ENCODE measurements around the gene MYMX. TPM values are rescaled to one million over a fixed set of nuclear protein-coding genes. Genes with fewer than 3 reads are reported as not detected.

MYMX gene
- total RNA-seq, 1 experiment from 2014 or later = not detected

DNA sequence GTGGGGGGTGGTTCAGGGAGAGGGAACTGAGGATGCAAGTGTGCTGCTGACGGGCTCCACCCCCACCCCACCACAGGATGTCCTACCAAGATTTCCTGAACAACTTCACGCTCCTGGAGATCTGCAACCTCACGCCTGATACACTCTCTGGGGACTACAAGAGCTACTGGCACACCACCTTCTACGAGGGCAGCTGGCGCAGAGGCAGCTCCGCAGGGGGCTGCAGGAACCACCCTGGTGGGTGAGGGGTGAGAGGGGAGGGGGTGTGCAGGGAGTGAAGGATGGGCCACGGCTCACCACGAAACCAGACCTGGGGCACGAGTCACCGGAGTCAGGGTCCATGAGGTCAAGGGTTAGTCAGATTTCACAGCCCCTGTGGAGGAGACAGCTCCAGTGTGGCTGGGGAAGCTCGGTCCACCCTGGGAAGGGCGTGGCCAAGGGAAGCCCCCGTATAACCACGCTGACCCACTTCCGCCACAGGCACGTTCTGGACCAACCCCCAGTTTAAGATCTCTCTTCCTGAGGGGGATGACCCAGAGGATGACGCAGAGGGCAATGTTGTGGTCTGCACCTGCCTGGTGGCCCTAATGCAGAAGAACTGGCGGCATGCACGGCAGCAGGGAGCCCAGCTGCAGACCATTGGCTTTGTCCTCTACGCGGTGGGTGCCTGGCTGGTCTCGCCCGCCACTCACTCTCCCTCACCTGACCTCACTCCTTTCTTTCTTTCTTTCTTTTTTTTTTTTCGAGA is 39.8 kb upstream of the MYMX start:
- H3K9me3 ChIP-seq (ENCODE audit: low read length) = no peaks in the 10 kb centered on the region
- H3K4me3 ChIP-seq (ENCODE audit: low read length) = no peak overlapping the region
- BruUV-seq (replicated peaks) = no TSS peak
- no peak overlapping the region for H3K27ac ChIP-seq (ENCODE audit: low read length)
- ChIA-PET POLR2A (ENCODE audit: unreplicated experiment) (no interaction called here), CTCF (no interaction called here)
- TF ChIP-seq, protein P1, sequence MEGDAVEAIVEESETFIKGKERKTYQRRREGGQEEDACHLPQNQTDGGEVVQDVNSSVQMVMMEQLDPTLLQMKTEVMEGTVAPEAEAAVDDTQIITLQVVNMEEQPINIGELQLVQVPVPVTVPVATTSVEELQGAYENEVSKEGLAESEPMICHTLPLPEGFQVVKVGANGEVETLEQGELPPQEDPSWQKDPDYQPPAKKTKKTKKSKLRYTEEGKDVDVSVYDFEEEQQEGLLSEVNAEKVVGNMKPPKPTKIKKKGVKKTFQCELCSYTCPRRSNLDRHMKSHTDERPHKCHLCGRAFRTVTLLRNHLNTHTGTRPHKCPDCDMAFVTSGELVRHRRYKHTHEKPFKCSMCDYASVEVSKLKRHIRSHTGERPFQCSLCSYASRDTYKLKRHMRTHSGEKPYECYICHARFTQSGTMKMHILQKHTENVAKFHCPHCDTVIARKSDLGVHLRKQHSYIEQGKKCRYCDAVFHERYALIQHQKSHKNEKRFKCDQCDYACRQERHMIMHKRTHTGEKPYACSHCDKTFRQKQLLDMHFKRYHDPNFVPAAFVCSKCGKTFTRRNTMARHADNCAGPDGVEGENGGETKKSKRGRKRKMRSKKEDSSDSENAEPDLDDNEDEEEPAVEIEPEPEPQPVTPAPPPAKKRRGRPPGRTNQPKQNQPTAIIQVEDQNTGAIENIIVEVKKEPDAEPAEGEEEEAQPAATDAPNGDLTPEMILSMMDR (conservative IDR thresholded peaks at IDR 0.05; ENCODE audit: low read depth, low read length) = no peak
- TF ChIP-seq EZH2phosphoT487 (IDR thresholded peaks at IDR 0.05; ENCODE audit: borderline replicate concordance, low read length) = no peak
- TF ChIP-seq EZH2 (IDR thresholded peaks at IDR 0.05; ENCODE audit: low read length, unreplicated experiment) = no peak
- H3F3A ChIP-seq (ENCODE audit: low read length, unreplicated experiment) = no peaks in the 10 kb centered on the region
- H3K9ac ChIP-seq (ENCODE audit: low read length) = no peak overlapping the region
- no peaks in the 10 kb centered on the region for H3K27me3 ChIP-seq (ENCODE audit: low read length)
- H4K20me1 ChIP-seq (ENCODE audit: low read length) = no peaks in the 10 kb centered on the region
- no peak overlapping the region for H3K4me2 ChIP-seq (ENCODE audit: low read length)
- intact Hi-C loops (cut with micrococcal nuclease) = no loop called here
- H2AFZ ChIP-seq (ENCODE audit: low read length) = no peak overlapping the region
- no peaks in the 10 kb centered on the region for H3K9me2 ChIP-seq (replicated peaks; ENCODE audit: low read length)
- no peak for DNase-seq
- H3K79me2 ChIP-seq (ENCODE audit: low read length) = no peaks in the 10 kb centered on the region
- H3K36me3 ChIP-seq (ENCODE audit: low read depth, low read length) = no peaks in the 10 kb centered on the region
- peaks cover 17% of the 10 kb centered on the region for H3K4me1 ChIP-seq (ENCODE audit: insufficient read depth, low read length)
- ATAC-seq = no peak

DNA sequence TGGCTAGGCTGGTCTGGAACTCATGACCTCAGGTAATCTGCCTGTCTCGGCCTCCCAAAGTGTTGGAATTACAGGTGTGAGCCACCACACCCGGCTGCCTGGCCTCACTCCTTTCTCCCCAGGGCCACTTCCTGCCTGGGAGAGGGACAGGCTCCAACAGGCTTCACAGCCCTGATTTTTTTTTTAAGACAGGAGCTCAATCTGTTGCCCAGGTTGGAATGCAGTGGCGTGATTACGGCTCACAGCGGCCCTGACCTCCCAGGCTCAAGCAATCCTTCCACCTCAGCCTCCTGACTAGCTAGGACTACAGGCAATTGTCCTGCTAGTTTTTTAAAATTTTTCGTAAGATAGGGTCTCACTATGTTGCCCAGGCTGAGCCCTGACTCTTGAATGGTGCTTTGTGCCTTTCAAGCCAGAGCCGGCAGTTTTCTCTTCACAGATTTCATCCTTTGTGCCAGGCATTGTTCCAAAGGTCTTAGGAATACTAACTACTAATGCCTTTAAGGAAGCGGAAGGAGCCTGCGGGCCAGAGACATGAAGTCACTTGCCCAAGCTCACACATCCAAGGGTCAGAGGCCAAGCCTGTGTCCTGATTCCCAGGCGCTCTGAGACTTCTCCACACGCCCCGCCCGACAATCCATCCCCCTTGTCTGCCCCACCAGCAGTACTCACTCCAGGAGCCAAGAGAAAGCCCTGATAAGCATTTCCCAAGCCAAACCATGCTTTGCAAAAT is 38.9 kb upstream of the MYMX start:
- no peaks in the 10 kb centered on the region for H4K20me1 ChIP-seq (ENCODE audit: low read length)
- POLR2A ChIA-PET (ENCODE audit: unreplicated experiment) = no interaction called here
- no peak overlapping the region for H2AFZ ChIP-seq (ENCODE audit: low read length)

More for the DNA sequence above, 38.9 kb upstream of the MYMX start:
- Histone ChIP-seq H3F3A (ENCODE audit: low read length, unreplicated experiment) (no peaks in the 10 kb centered on the region), H3K9me2 (replicated peaks; ENCODE audit: low read length) (no peaks in the 10 kb centered on the region), H3K4me1 (ENCODE audit: insufficient read depth, low read length) (peaks cover 17% of the 10 kb centered on the region), H3K27ac (ENCODE audit: low read length) (no peak overlapping the region), H3K79me2 (ENCODE audit: low read length) (no peaks in the 10 kb centered on the region), H3K4me3 (ENCODE audit: low read length) (no peak overlapping the region), H3K4me2 (ENCODE audit: low read length) (no peak overlapping the region), H3K36me3 (ENCODE audit: low read depth, low read length) (no peaks in the 10 kb centered on the region), H3K9ac (ENCODE audit: low read length) (no peak overlapping the region), H3K27me3 (ENCODE audit: low read length) (no peaks in the 10 kb centered on the region), H3K9me3 (ENCODE audit: low read length) (no peaks in the 10 kb centered on the region)
- CTCF ChIA-PET = no interaction called here
- intact Hi-C loops (cut with micrococcal nuclease) = no loop called here
- ATAC-seq = peak; percentile 23
- TF ChIP-seq, protein P1 (conservative IDR thresholded peaks at IDR 0.05; ENCODE audit: low read depth, low read length) = no peak
- TF ChIP-seq EZH2 (IDR thresholded peaks at IDR 0.05; ENCODE audit: low read length, unreplicated experiment) (no peak), EZH2phosphoT487 (IDR thresholded peaks at IDR 0.05; ENCODE audit: borderline replicate concordance, low read length) (no peak)
- no TSS peak for BruUV-seq (replicated peaks)
- DNase-seq = no peak

Measured in PC-3 (cell line).